SIG-M5 treated with dmso at 0.1 percent for 504 hours (cell line): Measurements from ENCODE around the gene RAP1GDS1.
A peak's percentile ranks its signal among the peaks of the same experiment; 100 is the strongest.

ENCODE experiments used
- DNase-seq: peaks from one replicate; lab custom pipeline; 2025; ENCODE audit not compliant: unreplicated experiment; lab: John Stamatoyannopoulos, UW

Gene RAP1GDS1

GRCh38 chr4:98260579-98261404 lies at the start of gene RAP1GDS1:
TSS of gene RAP1GDS1 (plus strand) at chr4:98261384. CDS start at chr4:98261566, 182 bp downstream.
- peak; percentile 85 for DNase-seq

DNA sequence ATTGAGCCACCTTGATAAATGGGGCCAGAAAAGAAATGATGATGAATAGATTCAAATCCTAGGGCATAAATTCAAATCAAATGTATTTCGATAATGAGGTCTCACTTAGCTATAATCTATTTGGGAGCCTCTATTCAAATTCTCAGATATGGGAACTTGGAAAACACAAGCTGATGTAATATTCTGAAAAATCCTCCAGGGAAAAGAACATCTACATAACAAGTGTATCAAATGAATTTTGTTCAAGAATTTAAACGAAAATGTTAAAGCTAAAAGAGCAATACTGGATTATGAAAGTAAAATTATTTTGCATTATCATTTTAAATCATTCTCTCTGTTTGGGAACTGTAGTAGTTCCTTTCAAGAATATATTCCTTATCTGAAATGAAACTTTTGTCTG lies 38.9 kb upstream of the RAP1GDS1 start:
- DNase-seq: no peak

DNA sequence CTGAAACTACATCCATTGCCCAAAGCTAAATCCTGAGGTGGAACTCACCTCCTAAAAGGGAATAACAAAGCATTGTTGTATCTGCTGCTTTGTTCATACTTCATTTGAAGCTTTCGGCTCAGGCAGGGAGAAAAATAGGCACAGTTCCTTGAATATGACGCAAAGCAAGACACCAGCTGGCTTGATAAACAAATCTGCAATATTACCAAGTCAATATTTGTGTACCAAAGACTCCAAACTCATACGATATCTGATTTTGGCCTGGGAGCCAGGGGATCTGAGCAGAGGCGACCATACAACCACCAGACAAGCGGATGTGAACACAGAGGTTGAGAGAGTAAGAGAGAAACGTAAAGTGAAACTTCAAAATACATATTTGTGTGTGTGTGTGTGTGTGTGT lies 34.8 kb upstream of the RAP1GDS1 start:
- DNase-seq: no peak

- no peak for DNase-seq
Observed at GRCh38 chr4:98230961-98231360, 30.2 kb upstream of the RAP1GDS1 start.

DNA sequence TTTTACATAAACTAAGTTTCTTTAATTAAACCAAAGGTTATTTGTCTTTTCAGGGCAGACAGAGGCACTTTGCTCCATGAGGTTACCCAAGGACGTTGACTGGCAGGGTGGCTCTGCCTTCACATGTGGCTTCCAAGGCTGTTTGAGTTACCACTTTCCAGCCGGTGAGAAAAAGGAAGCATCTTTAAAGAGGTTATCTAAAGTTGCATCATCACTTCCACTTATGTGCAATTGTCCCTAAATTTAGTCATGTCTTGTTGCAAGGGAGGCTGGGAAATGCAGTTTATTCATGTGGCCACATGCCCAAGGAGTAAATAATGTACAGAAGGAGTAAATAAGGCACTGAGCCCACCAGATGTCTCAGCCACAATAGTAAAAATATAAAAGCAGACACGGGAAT lies 29.0 kb upstream of the RAP1GDS1 start:
- DNase-seq: peak; percentile 95

DNA sequence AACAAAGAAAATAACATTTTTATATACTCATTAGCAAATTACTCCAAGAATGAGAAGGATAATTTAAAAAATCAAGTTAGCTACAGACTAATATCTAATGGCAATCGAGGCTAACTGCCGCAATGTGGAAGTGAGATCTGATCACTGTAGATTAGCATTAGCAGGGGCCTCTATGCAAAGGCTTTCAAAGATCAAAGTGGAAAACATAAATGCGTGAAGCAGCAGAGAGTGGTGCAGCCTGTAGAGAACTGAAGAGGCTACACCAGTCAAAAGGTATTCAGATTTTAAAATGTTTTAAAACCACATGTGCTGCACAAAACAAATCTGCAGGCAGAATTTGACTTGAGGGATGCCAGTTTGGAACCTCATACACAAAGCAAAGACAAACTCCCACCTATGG lies 24.0 kb upstream of the RAP1GDS1 start:
- no peak for DNase-seq

- DNase-seq: no peak
Observed at GRCh38 chr4:98242063-98242462, 19.1 kb upstream of the RAP1GDS1 start.

DNA sequence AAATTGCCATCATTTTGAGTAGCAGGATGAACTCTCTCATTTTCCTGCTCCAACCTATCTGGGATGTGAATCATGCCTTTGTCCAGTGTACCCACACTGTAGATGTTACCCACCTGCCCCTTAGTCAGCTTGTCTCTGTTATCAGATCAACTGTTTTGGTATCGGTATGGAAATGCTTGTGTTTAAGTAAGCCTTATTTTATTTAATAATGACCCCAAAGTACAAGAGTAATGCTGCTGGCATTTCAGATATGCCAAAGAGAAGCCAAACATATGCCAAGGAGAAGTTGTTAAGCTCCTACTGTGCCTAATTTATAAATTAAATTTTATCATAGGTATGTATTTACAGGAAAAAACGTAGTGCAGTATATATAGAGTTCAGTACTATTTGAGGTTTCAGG lies 18.6 kb upstream of the RAP1GDS1 start:
- DNase-seq: no peak

DNA sequence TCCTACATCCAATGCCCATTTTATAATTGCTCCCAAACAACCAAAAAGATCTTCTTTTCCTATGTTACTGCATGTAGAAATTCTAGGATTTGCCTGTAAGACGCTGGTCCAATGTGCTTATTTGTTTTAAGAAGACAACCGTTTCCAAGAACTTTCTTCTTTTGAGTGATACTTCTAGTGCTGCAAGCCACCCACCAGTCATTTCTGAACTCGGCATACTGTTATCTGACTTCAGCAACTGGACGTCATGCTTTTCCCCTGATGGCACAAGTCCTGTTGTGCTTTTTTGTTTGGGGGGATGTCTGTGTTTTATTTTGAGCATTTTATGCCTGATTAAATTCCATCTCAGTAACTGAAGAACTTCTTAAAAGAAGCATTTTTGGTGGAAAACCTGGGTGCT lies 16.0 kb upstream of the RAP1GDS1 start:
- no peak for DNase-seq

GRCh38 chr4:98248934-98249333 lies 12.2 kb upstream of the RAP1GDS1 start:
- no peak for DNase-seq

- DNase-seq: no peak
Observed at GRCh38 chr4:98249831-98250230, 11.4 kb upstream of the RAP1GDS1 start.

- DNase-seq: no peak
Observed at GRCh38 chr4:98253499-98253898, 7.7 kb upstream of the RAP1GDS1 start.

- DNase-seq: peak; percentile 46
Observed at GRCh38 chr4:98260047-98260578, 1.1 kb upstream of the RAP1GDS1 start.

GRCh38 chr4:98261405-98262291 lies 464 bp downstream of the RAP1GDS1 start:
- peak; percentile 56 for DNase-seq

GRCh38 chr4:98262431-98262830 lies 1.2 kb downstream of the RAP1GDS1 start:
- peak; percentile 69 for DNase-seq

- no peak for DNase-seq
Observed at GRCh38 chr4:98267498-98267897, 6.3 kb downstream of the RAP1GDS1 start.

DNA sequence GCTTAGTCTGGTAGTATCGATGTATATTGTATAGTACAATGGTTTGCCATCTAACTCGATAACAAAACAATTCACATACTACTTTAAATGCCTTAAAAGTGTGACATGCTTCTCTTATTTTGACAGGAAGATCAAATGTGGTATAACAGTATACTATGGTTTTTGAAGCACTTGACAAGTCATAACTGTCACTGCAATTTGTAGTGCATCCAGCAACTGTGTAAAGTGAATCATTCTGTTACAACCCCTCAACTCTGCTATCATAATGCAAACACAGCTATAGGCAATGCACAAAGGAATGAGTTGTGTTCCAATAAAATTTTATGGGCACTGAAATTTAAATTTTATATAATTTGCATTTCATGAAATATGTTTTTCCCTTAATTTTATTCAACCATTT lies 14.0 kb downstream of the RAP1GDS1 start:
- DNase-seq: no peak

DNA sequence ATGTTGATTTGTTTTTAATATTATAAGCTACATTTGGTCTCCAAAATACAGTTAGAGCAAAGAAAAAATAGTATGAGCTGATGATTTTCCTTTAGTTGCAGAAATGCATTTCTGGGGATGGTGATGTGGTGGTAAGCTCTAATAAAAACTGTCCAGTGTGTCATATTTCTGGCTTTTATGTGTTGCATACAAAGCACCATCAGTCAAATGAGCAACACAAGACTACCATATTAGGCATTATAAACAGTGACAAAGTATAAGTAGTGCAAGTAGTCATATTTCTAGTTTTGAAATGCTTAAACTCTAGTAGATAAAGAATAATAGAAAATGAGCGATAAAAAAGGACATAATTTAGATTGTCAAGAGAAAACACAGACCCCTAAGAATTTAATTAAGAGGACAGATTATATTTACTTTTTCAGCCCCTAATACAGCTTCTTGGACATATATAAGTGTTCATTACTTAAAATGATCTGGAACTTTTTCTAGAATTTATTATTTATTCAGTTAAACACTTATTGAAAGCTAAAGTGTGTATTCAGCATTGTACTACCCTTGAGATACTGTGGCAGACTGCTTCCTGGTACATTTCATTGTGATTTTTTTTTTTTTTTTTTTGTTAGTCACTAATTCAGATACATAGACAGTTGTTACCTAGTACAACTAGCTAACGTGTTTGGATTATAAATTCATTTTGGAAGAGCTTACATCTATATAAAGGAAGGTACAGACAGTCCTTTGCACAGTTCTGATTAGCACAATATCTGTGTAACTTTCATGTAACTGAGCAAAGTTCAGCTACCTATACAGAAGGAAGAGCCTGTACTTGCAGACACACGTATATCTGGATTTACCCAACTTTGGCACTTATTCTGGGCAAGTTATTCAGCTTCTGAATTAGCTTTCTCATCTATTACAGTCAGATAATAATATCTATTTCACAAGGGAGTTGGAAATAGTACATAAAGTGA lies 22.3 kb downstream of the RAP1GDS1 start:
- no peak for DNase-seq

- no peak for DNase-seq
Observed at GRCh38 chr4:98284640-98285046, 23.5 kb downstream of the RAP1GDS1 start.

- DNase-seq: no peak
Observed at GRCh38 chr4:98285676-98286075, 24.5 kb downstream of the RAP1GDS1 start.

DNA sequence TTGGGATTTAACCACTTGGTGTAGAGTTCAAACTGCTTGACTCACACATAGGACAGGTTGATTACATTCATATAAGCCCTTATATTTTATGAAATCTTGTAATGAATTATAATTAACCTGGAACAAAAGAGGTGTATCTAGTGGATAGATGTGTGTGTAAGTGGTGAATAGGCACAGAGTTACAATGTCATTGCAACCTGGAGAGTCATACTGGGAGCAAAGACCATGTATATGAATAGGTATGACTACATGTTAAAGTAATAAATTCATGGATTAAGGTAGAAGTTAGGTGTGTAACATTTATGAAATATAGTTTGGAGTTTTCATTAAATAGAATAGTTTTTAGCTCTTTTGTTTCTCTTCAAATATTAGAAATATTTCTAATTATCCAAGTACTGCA lies 26.1 kb downstream of the RAP1GDS1 start:
- DNase-seq: no peak
